Effector memory CD4-positive, alpha-beta T cell (primary cell): Measurements from ENCODE around the gene HMGXB3.
A peak's percentile ranks its signal among the peaks of the same experiment; 100 is the strongest.

Source experiments
- DNase-seq, 3 donors: peaks; one replicate each; pipeline ENCODE4 v3.0.0-alpha.2; 2020
- H3K27ac ChIP-seq: 2 replicates; pipeline ENCODE4 v1.7.0; 2013; ENCODE audit warnings: mild to moderate bottlenecking, low read length, moderate library complexity; ENCODE audit not compliant: insufficient read depth, poor library complexity, severe bottlenecking
- H3K27me3 ChIP-seq: replicated peaks from 2 replicates; pipeline ENCODE4 v1.7.0; 2013; ENCODE audit warnings: mild to moderate bottlenecking, low read length; ENCODE audit not compliant: insufficient read depth, control insufficient read depth, poor library complexity, severe bottlenecking
- H3K36me3 ChIP-seq: 2 replicates; pipeline ENCODE4 v1.7.0; 2013; ENCODE audit warnings: mild to moderate bottlenecking, low read length, moderate library complexity; ENCODE audit not compliant: control insufficient read depth, insufficient read depth
- H3K4me1 ChIP-seq: 2 replicates; pipeline ENCODE4 v1.7.0; 2013; ENCODE audit warnings: low read length, mild to moderate bottlenecking; ENCODE audit not compliant: control insufficient read depth, insufficient read depth, poor library complexity, severe bottlenecking
- H3K4me3 ChIP-seq: 2 replicates; pipeline ENCODE4 v1.7.0; 2013; ENCODE audit warnings: low read length, low read depth, mild to moderate bottlenecking; ENCODE audit not compliant: insufficient read depth, poor library complexity, severe bottlenecking
- H3K9me3 ChIP-seq: 2 replicates; pipeline ENCODE4 v1.7.0; 2013; ENCODE audit warnings: mild to moderate bottlenecking, low read length, moderate library complexity; ENCODE audit not compliant: control insufficient read depth

The HMGXB3 gene

DNA sequence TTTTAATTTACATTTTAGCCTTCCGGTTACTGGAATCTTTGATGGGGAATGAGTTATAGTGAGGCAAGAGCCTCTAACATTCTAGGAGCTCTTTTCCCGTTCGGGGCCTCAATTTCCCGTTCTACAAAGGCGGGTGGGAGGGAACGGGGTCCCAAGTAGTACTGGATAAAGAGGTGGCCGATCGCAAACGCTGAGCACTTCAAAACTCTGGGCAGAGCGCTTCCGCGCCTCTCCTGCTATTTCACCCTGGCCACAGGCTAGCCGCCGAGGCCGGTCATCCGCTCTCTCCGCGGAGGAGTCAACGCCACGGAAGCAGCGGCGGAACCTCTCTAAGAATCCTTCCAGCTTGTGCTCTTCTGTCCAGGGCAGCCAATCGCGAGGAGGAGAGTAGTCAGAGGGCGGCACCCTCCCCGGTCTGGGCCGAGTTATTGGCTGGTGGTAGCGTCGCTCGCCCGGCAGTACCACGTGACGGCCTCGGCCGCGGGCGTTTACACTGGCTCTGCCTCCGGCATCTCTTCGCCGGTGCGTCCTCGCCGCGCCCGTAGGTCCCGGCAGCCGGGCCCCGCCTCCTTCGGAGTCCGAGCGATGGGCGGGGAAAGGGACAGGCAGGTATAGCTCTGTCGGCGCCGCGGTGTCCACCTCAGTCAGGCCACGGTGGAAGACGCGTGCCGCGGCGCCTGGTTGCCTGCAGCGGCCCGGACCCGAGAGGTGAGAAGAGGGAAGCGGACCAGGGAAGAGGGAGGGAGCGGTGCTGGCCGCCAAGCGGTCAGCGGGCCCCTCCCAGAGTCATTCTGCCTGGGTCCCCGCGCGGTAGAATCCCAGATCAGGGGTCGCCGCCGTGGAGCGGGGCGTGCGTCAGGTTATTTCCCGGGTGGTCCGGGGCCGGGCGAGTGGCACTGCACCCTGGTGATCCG, 40.0 kb upstream of the HMGXB3 start, which contains the start of gene SLC26A2:
Gene SLC26A2, plus strand, starts transcription at position 487 of the 914 bp plus-strand sequence. CDS start 16,895 bp downstream, outside the sequence.
- no peaks in the 10 kb centered on the region for H3K27me3 ChIP-seq
- peak within 1 kb of the TSS; percentile 68 for H3K27ac ChIP-seq
- H3K4me1 ChIP-seq = peaks cover 13% of the 10 kb centered on the region
- DNase-seq = peak; percentile 85 to 93 (median 90)
- peak within 1 kb of the TSS; percentile 89 for H3K4me3 ChIP-seq
- H3K9me3 ChIP-seq = no peaks in the 10 kb centered on the region
- H3K36me3 ChIP-seq = no peaks in the 10 kb centered on the region

DNA sequence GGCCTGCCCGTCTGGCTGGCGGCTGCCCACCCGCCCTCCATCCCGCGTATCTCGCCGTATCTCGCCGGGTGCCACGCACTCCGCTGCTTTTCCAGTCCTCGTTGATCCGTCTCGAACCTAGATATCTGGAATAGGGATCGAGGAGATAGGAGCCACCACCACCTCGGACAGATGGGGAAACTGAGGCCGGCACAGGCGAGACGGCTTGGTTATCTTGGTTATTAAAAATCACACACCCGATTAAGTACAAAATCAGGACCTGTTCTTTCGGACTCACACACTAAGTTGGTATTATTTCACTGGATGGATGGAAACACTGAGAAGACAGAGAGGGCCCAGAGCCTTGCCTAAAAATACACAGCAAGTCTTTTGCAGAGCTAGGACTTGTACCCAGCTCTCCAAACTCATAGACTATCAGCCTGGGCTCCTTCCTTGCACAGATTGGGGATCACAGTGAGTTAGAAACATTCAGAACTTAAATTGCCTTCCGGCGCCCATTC, 39.3 kb upstream of the HMGXB3 start:
- Histone ChIP-seq H3K4me1 (peaks cover 13% of the 10 kb centered on the region), H3K27me3 (no peaks in the 10 kb centered on the region), H3K36me3 (no peaks in the 10 kb centered on the region), H3K9me3 (no peaks in the 10 kb centered on the region), H3K4me3 (peak overlapping the region; percentile 89), H3K27ac (peak overlapping the region; percentile 68)
- no peak for DNase-seq

DNA sequence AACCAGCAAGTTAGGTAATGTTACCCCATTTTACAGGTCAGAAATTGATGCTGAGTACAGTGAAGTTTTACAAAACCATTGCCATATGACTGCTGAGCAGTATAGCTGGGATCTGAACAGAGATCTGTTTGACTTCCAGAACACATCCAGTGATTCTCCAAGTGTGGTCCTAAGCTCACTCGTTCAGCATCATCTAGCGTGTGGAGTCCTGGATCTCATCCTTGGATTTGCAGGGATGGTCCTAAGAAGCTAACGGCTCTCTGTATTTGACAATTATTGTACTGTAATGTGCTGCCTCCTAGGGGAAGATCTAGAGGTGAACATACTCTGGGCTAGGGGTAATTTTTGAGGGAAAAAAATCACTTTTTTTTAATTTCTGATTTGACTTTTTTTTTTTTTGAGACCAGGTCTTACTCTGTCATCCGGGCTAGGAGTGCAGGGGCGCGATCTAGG, 38.6 kb upstream of the HMGXB3 start:
- Histone ChIP-seq H3K4me1 (peaks cover 13% of the 10 kb centered on the region), H3K27me3 (no peaks in the 10 kb centered on the region), H3K36me3 (no peaks in the 10 kb centered on the region), H3K27ac (no peak overlapping the region), H3K9me3 (no peaks in the 10 kb centered on the region), H3K4me3 (no peak overlapping the region)
- no peak for DNase-seq

GRCh38 chr5:149962601-149963300, 37.8 kb upstream of the HMGXB3 start:
- Histone ChIP-seq H3K4me3 (no peak overlapping the region), H3K27me3 (no peaks in the 10 kb centered on the region), H3K27ac (no peak overlapping the region), H3K9me3 (no peaks in the 10 kb centered on the region), H3K36me3 (no peaks in the 10 kb centered on the region), H3K4me1 (peaks cover 13% of the 10 kb centered on the region)
- DNase-seq = no peak

DNA sequence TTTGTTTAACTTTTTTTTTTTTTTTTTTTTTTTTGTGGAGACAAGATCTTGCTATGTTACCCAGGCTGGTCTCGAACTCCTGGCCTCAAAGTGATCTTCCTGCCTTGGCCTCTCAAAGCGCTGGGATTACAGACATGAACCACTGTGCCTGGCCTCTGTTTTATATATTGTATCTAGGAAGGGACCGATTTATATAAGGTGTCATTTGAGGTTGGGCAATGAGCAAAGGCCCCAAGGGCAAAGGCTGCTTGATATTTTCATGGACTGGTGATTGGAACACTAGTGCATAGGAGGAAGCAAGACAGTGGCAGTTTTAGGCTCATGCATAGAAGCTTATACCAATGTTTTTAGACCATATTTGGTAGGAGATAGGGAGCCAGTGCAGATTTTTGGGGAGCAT, 36.8 kb upstream of the HMGXB3 start:
- H3K27me3 ChIP-seq = no peaks in the 10 kb centered on the region
- H3K36me3 ChIP-seq = no peaks in the 10 kb centered on the region

DNA sequence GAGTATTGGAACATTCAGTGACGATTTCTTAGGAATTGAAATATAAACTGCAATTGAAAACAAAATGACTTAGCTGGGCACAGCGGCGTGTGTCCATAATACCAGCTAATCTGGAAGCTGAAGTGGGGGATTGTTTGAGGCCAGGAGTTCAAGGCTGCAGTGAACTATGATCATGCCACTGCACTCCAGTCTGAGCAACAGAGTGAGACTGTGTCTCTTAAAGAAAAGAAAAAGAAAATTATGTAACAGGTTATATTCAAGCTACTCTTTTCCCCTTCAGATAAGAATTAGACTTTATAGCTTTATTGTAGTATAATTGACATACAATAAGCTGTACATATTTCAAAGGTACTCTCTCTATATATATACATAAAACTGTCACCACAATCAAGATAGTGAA, 33.6 kb upstream of the HMGXB3 start:
- Histone ChIP-seq H3K27me3 (no peaks in the 10 kb centered on the region), H3K9me3 (no peaks in the 10 kb centered on the region), H3K36me3 (no peaks in the 10 kb centered on the region), H3K4me3 (no peak overlapping the region), H3K4me1 (no peaks in the 10 kb centered on the region), H3K27ac (no peak overlapping the region)
- DNase-seq = no peak

More for the DNA sequence above, 36.8 kb upstream of the HMGXB3 start:
- DNase-seq = no peak
- Histone ChIP-seq H3K4me1 (peaks cover 13% of the 10 kb centered on the region), H3K4me3 (no peak overlapping the region), H3K9me3 (no peaks in the 10 kb centered on the region), H3K27ac (no peak overlapping the region)

DNA sequence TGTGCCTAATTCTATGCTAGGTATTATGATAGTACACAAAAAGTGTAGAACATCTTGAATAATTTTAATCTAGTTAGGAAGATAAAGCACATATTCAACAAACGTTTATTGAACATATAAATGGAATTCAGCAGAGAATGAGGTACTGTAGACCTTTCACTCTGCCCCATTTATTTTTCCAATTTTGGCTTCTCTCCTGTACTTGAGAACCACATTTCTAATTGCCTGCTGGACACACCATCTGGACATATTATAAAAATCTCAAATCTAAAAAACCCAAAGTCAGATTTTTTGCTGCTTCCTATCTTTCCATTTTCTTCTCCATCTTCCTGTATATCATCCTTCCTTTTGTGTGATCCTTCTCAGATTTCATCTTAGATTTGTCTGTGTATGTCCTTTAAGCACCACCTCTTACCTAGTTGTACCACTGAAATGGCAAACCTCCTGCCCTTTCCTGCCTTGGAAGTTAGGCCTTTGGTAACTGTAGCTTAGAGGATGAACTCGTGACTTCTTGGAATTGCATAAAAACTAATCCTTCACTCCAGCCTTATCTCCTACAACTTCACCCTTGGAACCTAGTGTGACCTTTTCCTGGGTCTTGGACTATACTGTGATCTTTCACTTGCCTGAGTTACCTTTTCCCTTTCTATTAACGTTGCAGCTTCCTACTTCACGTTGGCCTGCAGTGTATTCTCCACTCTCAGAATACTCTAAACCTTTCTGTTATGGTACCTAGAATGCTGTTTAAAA, 31.2 kb upstream of the HMGXB3 start:
- DNase-seq = no peak
- Histone ChIP-seq H3K27ac (no peak overlapping the region), H3K36me3 (no peaks in the 10 kb centered on the region), H3K27me3 (no peaks in the 10 kb centered on the region), H3K4me1 (no peaks in the 10 kb centered on the region), H3K4me3 (no peak overlapping the region), H3K9me3 (no peaks in the 10 kb centered on the region)

- H3K4me3 ChIP-seq = no peak overlapping the region
- DNase-seq = no peak
These were observed 25.1 kb upstream of the HMGXB3 start for GRCh38 chr5:149975409-149975808.

DNA sequence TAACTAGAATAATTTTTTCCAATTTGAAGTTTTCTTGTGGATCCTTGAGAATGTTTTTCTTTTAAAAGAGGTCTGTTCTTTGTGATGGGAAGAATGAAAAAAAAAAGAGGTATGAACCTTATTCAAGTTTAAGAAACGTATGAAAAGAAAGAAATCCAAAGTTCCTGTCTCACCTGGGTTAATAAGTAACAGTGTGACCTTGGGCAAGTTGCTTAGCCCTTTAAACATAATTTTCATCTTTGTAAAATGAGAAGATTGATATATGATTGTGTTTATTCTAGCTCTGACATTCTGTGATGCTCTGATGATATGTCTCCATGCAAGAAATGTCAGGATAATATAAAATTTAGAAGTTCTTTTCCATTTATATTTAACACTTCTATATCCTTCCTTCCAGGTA, 20.6 kb upstream of the HMGXB3 start:
- no peak for DNase-seq
- Histone ChIP-seq H3K27ac (no peak overlapping the region), H3K4me1 (no peaks in the 10 kb centered on the region), H3K4me3 (no peak overlapping the region), H3K9me3 (no peaks in the 10 kb centered on the region), H3K27me3 (no peaks in the 10 kb centered on the region), H3K36me3 (peaks cover 23% of the 10 kb centered on the region)

More at GRCh38 chr5:149975409-149975808, 25.1 kb upstream of the HMGXB3 start:
- no peaks in the 10 kb centered on the region for H3K4me1 ChIP-seq
- no peaks in the 10 kb centered on the region for H3K27me3 ChIP-seq
- peaks cover 18% of the 10 kb centered on the region for H3K36me3 ChIP-seq
- H3K27ac ChIP-seq = no peak overlapping the region
- no peaks in the 10 kb centered on the region for H3K9me3 ChIP-seq
